HK-2 (cell line): ENCODE measurements around the gene HTR1D.

Source experiments
- DNase-seq: peaks from one replicate; pipeline ENCODE4 v3.0.0-alpha.2; 2018; ENCODE audit not compliant: unreplicated experiment

Gene HTR1D

DNA sequence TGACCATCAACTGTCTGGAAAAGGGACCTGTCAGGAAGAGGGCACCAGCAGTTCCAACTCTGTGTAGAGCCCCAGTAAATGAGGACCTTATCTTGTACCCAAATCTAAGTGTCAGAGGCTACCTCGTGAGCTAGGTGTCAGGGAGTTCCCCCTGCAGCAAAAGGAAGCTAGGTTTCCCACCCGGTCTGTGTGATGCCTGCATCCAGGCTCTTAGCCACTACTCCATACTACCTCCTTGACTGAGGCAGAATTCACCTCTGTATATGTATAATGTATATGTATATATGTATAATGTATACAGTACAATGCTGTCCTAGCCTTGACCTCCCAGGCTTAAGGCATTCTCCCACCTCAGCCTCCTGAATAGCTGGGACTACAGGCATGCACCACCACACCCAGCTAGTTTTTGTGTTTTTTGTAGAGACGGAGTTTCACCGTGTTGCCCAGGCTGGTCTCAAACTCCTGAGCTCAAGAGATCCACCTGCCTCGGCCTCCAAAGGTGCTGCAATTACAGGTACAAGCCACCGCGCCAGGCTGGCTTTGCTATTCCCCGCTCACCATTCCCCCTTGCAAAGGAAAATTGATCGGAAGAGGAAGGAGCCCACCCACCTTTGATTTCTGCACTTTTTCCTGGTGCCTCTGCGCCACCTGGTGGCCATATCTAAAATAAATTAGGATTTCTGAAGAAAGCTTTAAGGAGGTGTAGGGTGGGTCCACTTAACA is 32.9 kb downstream of the HTR1D start:
- DNase-seq = no peak

DNA sequence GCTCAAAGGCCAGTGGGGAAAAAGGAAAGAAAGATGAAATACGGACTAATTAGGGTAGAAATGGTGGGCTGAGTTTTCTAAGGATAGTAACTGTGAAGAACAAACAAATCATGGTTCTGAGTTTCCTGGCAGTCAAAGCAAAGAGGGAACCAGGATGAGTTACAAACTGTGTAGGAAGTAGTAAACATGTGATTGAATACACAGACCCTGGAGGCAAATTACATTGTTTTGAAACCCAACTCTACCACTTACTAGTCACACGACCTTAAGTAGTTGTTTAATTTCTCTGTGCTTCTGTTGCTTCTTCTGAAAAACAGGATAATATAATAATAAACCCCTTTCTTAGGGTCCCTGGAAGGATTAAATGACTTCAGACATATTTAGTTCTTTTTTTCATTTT is 37.4 kb downstream of the HTR1D start:
- DNase-seq = no peak

DNA sequence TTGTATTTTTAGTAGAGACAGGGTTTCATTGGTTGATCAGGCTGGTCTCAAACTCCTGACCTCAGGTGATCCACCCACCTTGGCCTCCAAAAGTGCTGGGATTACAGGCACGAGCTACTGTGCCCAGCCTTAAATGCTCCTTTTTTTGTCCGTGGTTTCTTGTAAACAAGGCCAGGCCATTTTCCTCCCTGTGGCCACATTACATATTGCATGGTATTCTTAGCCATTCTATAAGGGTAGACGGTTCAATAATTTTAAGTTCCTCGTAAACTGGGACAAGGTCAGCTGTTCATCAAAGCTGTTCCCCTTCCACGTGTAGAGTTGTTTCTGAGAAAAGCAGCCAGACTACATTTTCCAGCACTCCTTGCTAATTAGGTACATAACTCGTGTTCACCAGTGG is 38.4 kb downstream of the HTR1D start:
- DNase-seq = no peak

DNA sequence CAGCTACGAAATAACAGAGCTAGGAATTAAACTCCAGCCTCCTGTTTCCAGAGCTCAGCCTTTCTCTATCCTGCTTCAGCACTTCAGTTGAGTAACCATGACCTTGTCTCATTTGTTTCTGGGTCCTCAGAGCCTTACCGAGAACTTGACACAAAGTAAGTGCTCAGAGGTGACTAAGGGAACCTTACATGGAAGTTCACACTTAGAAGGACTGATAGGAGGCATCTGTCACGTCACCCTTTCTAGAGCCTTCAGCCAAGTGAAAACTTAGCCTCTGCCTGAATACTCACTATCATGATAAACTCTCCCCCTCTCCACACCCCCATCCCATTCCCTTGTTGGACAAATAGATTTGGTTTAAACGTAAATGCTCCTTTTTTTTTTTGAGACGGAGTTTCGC is 38.9 kb downstream of the HTR1D start:
- no peak for DNase-seq

DNA sequence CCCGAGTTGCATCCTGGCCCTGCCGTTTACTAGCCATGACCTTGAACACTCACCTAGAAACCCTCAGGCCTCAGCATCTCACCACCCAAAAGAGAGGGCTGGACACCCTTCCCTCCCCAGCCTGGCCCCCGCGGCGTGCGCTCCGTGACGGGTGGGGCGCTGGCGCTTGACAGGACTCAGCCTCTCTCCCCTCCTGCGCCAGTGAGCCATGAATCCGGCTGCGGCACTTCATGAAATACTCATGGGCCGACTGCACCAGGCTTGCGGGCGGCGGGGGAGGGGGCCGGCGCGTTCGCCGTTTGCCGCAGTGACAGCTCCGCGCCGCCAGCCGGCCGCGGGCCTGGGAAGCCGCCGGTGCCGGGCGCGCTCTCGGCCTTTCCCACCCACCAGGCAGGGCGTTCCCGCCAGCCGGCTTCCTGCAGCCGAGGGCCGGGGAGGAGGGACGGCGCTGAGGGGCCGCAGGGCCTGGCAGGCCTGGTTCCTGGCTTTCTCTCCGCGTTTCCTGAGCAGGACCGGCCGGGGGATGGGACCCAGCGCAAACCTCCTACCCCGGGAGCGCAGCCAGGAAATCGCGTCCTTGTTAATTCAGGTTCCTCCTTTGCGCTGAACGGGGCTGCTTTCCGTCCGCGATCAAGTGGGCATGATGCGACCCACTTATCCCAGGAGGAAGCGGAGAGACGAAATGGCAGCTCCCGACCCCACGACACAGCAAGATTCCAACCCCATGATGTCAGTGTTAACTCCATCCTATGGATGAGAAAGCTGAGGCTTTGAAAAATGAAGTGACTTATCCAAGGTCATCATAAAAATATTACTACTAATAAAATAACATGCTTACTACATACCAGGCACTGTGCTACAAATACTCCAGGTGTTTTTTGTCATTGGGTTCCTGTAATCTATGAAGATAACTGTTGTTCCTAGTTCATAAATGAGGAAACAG is 39.6 kb downstream of the HTR1D start:
- peak; percentile 92 for DNase-seq

DNA sequence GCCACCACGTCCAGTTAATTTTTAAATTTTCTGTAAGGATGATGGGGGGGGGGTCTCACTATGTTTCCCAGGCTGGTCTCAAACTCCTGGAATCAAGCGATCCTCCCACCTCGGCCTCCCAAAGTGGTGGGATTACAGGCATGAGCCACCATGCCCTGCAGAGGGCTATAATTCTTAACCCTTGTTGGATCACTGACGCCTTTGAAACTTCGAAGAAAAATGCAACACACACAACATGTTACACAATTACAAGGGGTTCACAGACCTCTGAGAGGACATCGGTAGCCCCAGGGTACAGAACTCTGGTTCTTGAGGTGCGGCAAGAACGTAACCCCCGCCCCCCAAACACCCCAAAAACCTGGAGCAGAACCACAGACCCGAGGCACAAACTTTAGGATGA is 40.3 kb downstream of the HTR1D start:
- DNase-seq = no peak

DNA sequence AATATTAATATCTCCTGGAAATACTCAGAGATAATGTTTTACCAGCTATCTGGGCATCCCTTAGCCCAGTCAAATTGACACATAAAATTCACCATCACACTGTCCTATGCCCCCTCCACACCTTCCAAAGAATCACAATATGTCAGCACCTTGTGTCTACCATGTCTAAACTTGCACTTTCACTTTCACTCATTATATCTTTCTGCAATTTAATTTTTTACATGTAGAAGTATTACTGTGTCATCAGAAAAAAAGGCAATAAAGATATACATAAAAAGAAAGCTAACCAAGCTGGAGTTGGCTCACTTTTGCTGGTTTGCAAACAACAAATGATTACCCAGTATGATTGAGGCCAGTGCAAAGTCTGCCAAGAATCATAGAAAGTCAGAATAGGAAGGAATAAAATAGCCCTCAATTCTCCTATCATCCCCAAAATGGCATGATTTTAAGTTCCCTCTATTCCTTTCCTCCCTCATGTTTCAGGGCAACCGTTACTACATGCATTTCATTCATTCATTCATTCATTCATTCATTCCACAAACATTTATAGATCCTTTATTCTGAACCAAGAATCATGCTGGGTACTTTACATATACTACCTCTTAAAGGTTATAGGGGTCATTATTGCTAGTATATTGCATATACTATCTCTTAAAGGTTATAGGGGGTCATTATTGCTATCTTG is 42.7 kb downstream of the HTR1D start:
- DNase-seq = no peak

DNA sequence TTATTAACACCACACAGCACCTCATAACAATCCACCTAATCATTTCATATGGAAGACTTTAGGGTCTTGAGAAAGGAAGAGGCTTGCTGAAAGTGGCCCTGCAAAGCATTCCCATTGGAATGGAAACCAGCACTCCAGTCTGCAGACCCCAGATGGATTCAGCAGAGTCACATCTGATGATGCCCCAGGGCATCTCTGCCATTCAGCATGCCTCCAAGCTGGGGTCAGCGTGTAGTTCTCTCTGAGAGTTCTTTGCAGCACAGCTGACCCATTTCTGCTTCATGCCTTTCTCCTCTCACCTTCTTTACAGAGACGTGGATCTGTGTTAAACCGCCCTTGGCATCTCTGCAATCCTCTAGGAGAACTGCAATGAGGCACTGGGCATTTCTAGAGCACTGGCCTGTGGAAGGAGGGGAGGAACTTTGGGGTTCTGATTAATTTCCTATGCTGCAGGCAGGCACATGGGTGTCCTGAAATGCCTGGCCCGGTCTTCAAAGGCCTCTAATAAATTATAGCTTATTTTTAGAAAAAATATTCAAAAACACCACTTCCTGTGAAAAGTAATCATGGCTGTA is 46.0 kb downstream of the HTR1D start:
- no peak for DNase-seq

DNA sequence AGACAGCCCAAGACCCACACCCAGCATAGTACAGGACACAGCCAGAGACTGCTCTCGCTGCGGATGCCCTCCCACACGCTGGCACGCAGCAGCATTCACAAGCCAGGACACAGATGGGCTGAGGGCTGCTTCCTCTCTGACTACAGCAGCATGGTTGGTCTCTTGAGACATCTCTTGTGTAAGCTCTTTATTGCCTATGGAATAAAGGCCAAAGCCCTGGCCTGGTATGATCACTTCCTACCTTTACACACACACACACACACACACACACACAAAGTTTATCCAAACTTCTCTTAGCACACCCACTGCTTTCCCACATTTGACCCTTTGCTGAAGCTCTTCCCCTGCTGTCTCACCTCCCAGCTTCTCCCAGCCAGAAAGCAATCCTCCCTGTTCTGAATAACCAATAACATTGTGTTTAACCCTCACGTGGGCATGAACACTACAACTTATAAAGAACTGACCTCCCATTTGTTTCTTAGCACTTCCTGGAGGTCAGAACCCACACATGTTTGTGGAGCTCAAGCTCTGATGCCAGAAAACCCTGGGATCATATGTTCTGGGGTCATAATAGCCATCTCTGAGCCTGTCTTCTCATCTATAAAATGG is 47.5 kb downstream of the HTR1D start:
- no peak for DNase-seq

DNA sequence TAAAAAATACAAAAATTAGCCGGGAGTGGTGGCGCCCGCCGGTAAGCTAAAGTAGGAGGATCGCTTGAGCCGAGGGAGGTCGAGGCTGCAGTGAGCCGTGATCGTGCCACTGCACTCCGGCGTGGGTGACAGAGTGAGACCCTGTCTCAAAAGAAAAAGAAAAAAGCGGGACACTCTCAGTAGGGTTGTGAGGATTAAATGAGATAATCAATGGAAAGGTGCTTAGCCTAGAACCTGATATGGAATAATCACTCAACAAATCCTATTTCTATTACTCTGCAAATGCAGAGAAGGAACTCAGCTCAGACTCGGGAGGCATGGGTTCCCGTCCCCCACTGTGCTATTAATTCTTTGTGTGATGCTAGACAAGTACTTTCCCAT is 48.1 kb downstream of the HTR1D start:
- no peak for DNase-seq

DNA sequence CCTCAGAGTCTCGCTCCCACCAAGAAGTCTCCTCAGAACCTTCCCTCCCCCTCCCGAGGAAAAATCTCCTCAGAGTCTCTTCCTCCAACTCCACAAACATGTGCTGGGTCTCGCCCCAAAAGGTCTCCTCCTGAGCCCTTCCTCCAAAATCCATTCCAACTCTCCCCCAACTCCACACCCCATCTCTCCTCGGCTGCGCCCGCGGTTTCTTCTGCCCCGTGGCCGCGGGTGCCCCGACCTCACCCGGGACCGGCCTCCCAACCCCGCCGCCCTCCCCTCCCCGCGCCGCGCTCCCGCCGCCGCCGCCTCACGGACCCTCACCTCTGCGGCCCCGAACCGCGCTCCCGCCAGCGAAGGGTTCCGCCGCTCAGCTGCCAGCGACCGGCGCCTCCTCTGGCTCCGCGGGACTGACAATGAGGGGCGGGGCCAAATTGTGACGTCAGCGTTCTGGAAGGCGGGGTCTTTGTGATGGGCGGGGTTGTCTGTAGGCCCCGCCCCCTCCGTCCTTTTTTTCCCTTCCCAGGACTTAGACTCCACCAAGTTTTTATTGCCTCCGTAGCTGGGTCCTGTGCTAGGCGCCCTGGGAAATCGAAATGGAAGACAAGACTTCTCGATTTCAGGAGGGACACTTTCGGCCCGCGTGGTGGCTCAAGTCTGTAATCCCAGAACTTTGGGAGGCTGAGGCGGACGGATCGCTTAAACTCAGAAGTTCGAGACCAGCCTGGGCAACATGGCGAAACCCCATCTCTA is 48.7 kb downstream of the HTR1D start, which contains the start of gene LUZP1:
LUZP1 (minus strand) TSS at position 412 of the 750 bp plus-strand sequence.
- peak; percentile 92 for DNase-seq

DNA sequence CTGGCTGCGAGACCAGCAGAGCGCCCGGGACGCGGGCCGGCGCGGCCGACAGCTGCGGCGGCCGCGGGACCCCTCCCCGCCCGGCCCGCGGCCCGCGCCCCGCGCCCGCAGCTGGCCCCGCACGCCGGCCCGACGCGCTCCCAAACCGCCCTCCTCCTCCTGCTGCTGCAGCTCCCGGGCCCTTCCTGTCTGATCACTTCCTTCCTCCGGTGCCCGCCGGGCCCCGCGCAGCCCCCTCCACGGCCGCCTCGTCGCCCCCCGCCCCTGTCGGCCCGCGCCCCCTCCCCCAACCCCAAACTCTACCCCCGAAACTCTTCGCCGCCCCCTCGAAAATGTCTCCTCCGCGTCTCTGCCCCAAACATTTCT is 49.2 kb downstream of the HTR1D start:
- DNase-seq = no peak

DNA sequence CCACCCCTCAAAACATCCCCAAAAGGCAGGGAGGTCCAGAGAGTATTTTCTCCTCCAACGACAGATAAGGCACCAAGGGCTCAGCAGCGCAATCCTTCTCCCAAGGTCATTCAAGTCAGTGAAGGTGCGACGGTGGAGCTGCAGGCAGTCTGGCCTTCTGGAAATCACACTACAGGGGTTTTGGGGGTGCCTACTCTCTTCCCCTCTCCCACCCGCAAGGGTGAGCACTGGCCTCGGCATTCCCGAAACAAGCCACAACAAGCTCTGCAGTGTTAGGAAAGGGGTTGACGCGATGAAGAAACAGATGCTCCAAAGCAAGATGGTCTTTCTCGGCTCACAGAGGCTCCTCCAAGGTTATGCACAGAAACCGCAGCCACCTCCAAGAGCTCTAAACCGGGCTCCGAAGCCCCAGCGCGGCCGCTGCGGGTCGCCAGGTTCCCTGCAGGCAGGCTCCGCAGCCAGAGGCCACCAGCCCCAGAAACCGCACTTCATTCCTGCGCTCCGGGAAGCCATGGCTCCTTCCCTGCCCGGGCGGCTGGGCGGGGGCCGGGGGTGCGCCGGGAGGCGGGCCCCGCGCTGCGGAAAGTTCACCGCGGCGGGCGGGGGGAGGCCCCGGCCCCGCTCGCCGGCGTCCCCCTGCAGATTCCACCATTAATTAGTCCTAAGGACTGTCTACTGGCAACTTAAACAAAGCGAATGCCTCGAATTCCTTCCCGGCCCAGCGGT is 49.8 kb downstream of the HTR1D start:
- DNase-seq = peak; percentile 62

DNA sequence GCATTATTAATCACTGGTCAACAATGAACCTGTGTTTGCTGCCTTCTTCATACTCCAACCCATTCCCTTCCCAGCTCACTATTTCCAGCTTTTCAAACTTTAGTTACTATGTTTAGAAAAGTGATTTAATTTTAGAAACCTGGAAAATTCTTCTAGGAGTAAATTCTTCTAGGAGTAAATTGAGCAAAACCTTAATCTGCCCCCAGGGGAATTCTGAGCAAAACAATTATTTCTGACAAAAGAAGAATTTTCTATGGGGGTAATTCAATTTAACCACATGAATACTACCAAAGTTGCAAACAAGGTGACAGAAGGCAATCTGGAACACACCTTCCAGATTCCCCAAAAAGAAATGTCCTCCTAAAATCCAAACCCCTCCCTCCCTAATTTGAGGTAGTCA is 50.4 kb downstream of the HTR1D start:
- DNase-seq = no peak

DNA sequence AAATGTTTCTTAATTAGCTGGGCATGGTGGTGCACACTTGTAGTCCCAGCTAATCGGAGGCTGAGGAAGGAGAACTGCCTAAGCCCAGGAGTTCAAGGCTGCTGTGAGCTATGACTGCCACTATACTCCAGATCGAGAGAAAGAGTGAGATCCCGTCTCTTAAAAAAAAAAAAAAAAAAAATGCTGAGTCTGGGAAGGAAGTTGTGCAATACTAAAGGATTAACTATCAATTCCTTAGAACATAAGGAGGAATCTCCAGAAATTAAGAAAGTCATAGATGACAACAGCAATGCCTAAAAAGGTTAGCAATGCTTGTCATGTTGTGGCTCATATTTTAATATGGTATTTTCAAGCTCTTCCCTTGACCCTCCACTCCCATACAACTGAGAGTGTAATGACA is 53.9 kb downstream of the HTR1D start:
- DNase-seq = no peak

DNA sequence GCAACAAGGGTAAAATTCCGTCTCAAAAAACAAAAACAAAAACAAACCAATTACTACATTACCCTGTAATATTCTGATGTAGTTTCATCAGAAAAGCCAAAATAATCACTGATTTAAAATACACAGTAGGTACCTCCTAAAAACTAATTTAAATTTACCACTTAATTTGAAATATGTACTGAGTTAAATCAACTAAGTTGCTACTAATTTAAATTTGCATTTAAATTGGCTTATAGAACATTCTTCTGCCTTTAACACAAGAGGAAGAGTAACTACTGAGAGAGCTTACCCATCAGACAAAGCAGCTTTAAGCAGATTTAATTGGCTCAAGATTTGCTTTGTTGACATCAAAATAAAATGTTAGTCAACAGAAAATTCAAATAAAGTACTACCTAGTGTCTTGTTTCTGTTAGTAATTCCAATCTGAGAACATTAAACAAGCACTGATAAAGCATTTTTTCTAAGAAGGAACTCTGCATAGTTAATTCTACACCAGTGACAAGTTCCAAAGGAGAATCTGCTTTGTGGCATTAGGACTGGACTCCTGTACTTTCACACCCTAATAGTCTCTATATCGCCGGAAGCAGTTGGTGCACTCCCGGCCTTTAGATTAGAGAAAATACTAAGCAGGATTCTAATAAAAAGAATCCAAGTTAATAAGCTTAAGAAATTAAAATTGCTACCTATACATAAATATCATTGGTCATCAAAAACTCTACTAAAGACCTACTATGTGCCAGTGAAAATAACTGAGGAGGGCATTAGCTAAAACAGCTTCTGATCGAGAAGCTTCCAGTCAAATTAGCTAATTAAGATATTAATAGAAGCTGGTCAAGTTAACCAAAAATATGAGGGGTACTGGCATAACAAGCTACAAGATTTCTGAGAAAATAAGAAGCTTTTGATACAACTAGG is 57.1 kb downstream of the HTR1D start:
- DNase-seq = no peak

DNA sequence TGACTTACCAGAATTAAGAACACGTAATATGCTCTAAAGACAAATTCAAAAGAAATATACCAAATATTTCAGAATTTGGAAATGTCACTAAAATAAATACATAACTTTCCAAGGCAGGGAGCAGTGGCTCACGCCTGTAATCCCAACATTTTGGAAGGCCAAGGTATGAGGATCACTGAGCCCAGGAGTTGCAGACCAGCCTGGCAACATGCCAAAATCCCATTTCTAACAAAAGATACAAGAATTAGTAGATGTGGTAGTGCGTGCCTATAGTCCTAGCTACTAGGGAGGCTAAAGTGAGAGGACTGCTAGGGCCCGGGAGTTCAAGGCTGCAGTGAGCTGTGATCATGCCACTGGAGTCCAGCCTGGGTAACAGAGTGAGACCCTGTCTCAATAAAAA is 60.4 kb downstream of the HTR1D start:
- DNase-seq = no peak

DNA sequence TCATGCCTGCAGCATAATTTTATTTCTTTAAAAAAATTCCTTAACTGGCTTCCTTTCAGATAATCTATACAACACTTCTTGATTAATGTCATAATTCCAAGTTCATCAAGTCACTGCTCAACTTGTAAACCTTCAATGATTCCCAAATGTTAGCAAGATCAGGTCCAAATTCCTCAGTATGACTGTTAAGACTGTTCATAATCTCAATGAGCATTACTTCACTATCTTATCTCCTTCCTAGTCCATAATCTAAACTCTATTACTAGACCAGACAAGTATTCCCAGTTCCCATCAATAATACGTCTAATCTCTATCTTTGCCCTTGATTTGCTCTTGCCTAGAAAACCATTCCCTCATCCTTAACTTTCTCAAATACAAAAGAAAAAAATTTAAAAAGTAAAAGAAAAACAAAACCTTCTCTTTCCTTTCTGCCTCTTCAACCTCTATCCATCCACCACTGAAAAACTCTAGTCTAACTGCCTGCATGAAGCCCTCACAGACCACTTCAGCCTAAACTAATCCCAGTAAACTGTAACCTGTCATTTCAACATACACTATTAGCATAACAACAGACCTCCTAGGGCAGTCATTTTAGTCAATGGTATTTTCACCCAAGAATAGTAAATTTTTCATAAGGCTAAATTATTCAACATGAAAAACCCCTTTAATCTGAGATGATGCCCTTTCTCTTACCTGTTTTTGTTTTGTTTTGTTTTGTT is 64.2 kb downstream of the HTR1D start:
- no peak for DNase-seq

DNA sequence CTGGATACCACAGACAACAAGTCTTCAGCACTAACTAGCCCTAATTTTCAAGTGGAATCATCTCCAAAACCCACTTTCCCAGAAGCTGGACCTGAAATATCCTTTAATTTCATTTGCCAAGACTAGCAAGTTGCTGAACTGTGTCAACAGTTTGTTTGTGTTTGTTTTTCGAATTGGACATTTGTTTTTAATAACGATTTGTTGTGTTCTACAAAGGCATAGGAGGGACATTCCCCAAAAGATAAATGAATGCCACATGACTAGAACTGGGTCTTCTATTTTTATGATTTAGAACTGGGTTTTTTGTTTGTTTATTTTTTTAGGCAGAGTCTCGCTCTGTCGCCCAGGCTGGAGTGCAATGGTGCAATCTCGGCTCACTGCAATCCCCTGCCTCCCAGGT is 66.6 kb downstream of the HTR1D start:
- no peak for DNase-seq
